HEK293 (cell line): ENCODE data around the gene PPP1R8.

Experiments used
- CTCF ChIA-PET: fragments of 350-600 bp; formaldehyde crosslinking; extraction: SDS; loops from one replicate; lab custom pipeline; 2021; ENCODE audit warnings: antibody characterized with exemption; lab: Yijun Ruan, JAX
- POLR2A ChIA-PET: fragments of 300-600 bp; formaldehyde crosslinking; extraction: SDS; loops from one replicate; lab custom pipeline; 2020; ENCODE audit warnings: antibody characterized with exemption, inconsistent platforms; lab: Yijun Ruan, JAX
- H3K27ac ChIP-seq: fragments of 200-500 bp; sonication (Bioruptor generic); 2 replicates; pipeline ENCODE4 v1.5.1; 2014; ENCODE audit warnings: low read depth, low read length, control low read depth, inconsistent platforms; ENCODE audit errors: extremely low read depth
- H3K36me3 ChIP-seq, 2 experiments: fragments of 200-500 bp in 1 of 2; sonication (Bioruptor generic) in 1 of 2; 1 replicate in 1 of 2; 2 replicates in 1 of 2; pipeline ENCODE4 v1.5.1; 2014 to 2017; ENCODE audit warnings: inconsistent platforms in 2 of 2, low read length in 2 of 2; ENCODE audit not compliant: control insufficient read depth in 2 of 2, insufficient read depth in 1 of 2
- H3K4me1 ChIP-seq: fragments of 200-500 bp; sonication (Bioruptor generic); 2 replicates; pipeline ENCODE4 v1.5.1; 2014; ENCODE audit warnings: mild to moderate bottlenecking, low read length, inconsistent platforms; ENCODE audit not compliant: control insufficient read depth, insufficient read depth
- H3K4me3 ChIP-seq: 2 replicates; pipeline ENCODE4 v1.5.1; 2011; ENCODE audit warnings: low read depth, mild to moderate bottlenecking, control low read depth, low read length, moderate library complexity
- H3K9me3 ChIP-seq: fragments of 200-500 bp; sonication (Bioruptor generic); 2 replicates; pipeline ENCODE4 v1.5.1; 2014; ENCODE audit warnings: low read depth, low read length, inconsistent platforms; ENCODE audit not compliant: control insufficient read depth, insufficient read depth
- BCL11A ChIP-seq: fragments of 450-650 bp; formaldehyde crosslinking; IDR thresholded peaks from 2 replicates; pipeline ENCODE4 v1.5.1; 2016; ENCODE audit warnings: low read depth, missing biosample characterization, missing genetic modification characterization
- EGR2 ChIP-seq: fragments of 450-650 bp; formaldehyde crosslinking; IDR thresholded peaks from 2 replicates; pipeline ENCODE4 v1.5.1; 2016; ENCODE audit warnings: low read depth, missing biosample characterization, missing genetic modification characterization
- HIC1 ChIP-seq: fragments of 450-650 bp; formaldehyde crosslinking; IDR thresholded peaks from 2 replicates; pipeline ENCODE4 v1.5.1; 2016; ENCODE audit warnings: missing biosample characterization, missing genetic modification characterization
- HOXD13 ChIP-seq: sonication (generic); formaldehyde crosslinking; IDR thresholded peaks from 2 replicates; pipeline ENCODE4 v1.8.0; 2022; ENCODE audit warnings: missing genetic modification reagents, borderline replicate concordance
- KLF17 ChIP-seq: fragments of 450-650 bp; formaldehyde crosslinking; IDR thresholded peaks from 2 replicates; pipeline ENCODE4 v1.5.1; 2016; ENCODE audit warnings: missing biosample characterization, missing genetic modification characterization
- KLF8 ChIP-seq: fragments of 450-650 bp; formaldehyde crosslinking; IDR thresholded peaks from 2 replicates; pipeline ENCODE4 v1.5.1; 2016; ENCODE audit warnings: missing biosample characterization, missing genetic modification characterization
- ZFHX2 ChIP-seq: fragments of 450-650 bp; formaldehyde crosslinking; conservative IDR thresholded peaks from 2 replicates; pipeline ENCODE4 v1.5.1; 2016; ENCODE audit warnings: missing biosample characterization, missing genetic modification characterization
- ZNF148 ChIP-seq: fragments of 450-650 bp; formaldehyde crosslinking; IDR thresholded peaks from 2 replicates; pipeline ENCODE4 v1.5.0; 2017; ENCODE audit warnings: missing biosample characterization, missing genetic modification characterization, borderline replicate concordance
- ZNF16 ChIP-seq: fragments of 450-650 bp; formaldehyde crosslinking; IDR thresholded peaks from 2 replicates; pipeline ENCODE4 v1.5.1; 2016; ENCODE audit warnings: low read depth, missing biosample characterization, missing genetic modification characterization
- ZNF18 ChIP-seq: fragments of 450-650 bp; formaldehyde crosslinking; IDR thresholded peaks from 2 replicates; pipeline ENCODE4 v1.5.1; 2016; ENCODE audit warnings: missing biosample characterization, missing genetic modification characterization
- ZNF239 ChIP-seq: fragments of 450-650 bp; formaldehyde crosslinking; IDR thresholded peaks from 2 replicates; pipeline ENCODE4 v1.5.1; 2016; ENCODE audit warnings: missing biosample characterization, missing genetic modification characterization
- ZNF280C ChIP-seq: fragments of 450-650 bp; formaldehyde crosslinking; IDR thresholded peaks from 2 replicates; pipeline ENCODE4 v1.5.1; 2016; ENCODE audit warnings: missing biosample characterization, missing genetic modification characterization
- ZNF341 ChIP-seq: fragments of 450-650 bp; formaldehyde crosslinking; IDR thresholded peaks from 2 replicates; pipeline ENCODE4; 2016; ENCODE audit warnings: low read depth, missing biosample characterization, missing genetic modification characterization
- ZNF433 ChIP-seq: fragments of 450-650 bp; formaldehyde crosslinking; IDR thresholded peaks from 2 replicates; pipeline ENCODE4 v1.5.1; 2016; ENCODE audit warnings: missing biosample characterization, missing genetic modification characterization, low read depth
- ZNF76 ChIP-seq: fragments of 450-650 bp; formaldehyde crosslinking; IDR thresholded peaks from 2 replicates; pipeline ENCODE4; 2016; ENCODE audit warnings: low read depth, missing biosample characterization, missing genetic modification characterization, borderline replicate concordance
- ZSCAN18 ChIP-seq: fragments of 450-650 bp; formaldehyde crosslinking; IDR thresholded peaks from 2 replicates; pipeline ENCODE4 v1.5.1; 2016; ENCODE audit warnings: missing biosample characterization, missing genetic modification characterization

PPP1R8 gene

GRCh38 chr1:27862004-27862403 is 31.4 kb downstream of the PPP1R8 start:
- H3K9me3 ChIP-seq = no peaks in the 10 kb centered on the region
- no peak overlapping the region for H3K27ac ChIP-seq
- no peaks in the 10 kb centered on the region for H3K36me3 ChIP-seq
- ChIA-PET POLR2A (no interaction called here), CTCF (interaction anchor here (0.5 kb wide), 1 partner anchor 106 kb away, joined by 3 read pairs; no protein-coding TSS in a partner anchor)
- TF ChIP-seq ZNF239 (tag by site-specific recombination) (no peak), KLF8 (tag by site-specific recombination) (no peak), ZNF341 (tag by site-specific recombination) (peak; percentile 31; the same call in 1 of the 2 replicates)
- no peaks in the 10 kb centered on the region for H3K4me1 ChIP-seq
- H3K4me3 ChIP-seq = no peak overlapping the region

- no peaks in the 10 kb centered on the region for H3K9me3 ChIP-seq
- no peaks in the 10 kb centered on the region for H3K36me3 ChIP-seq
- ChIA-PET POLR2A (no interaction called here), CTCF (interaction anchor here (0.6 to 1.4 kb wide), 2 partner anchors 118 to 142 kb away, joined by 3 read pairs; no protein-coding TSS in a partner anchor)
- H3K4me1 ChIP-seq = no peaks in the 10 kb centered on the region
- H3K4me3 ChIP-seq = no peak overlapping the region
- H3K27ac ChIP-seq = no peak overlapping the region
- TF ChIP-seq EGR2 (0 out of 2 replicates have a peak, but pooled peaks have one; percentile 12), ZNF280C (no peak), ZFHX2 (tag by site-specific recombination) (peak; percentile 25), HIC1 (no peak), KLF17 (tag by site-specific recombination) (peak; percentile 31; the same call in 1 of the 2 replicates), ZNF18 (tag by site-specific recombination) (peak; percentile 89)
Measured at GRCh38 chr1:27862671-27863537, 32.3 kb downstream of the PPP1R8 start.

GRCh38 chr1:27863538-27863915 is 32.9 kb downstream of the PPP1R8 start:
- Histone ChIP-seq H3K4me3 (no peak overlapping the region), H3K27ac (no peak overlapping the region), H3K4me1 (no peaks in the 10 kb centered on the region), H3K9me3 (no peaks in the 10 kb centered on the region), H3K36me3 (no peaks in the 10 kb centered on the region)
- ChIA-PET CTCF (interaction anchor here (0.6 to 1.4 kb wide), 2 partner anchors 117 to 141 kb away, joined by 3 read pairs; no protein-coding TSS in a partner anchor), POLR2A (interaction anchor here (0.7 kb wide), 1 partner anchor 74 kb away, joined by 3 read pairs; no protein-coding TSS in a partner anchor)
- TF ChIP-seq HOXD13 (CRISPR knock-in tag) (no peak), ZSCAN18 (tag by site-specific recombination) (no peak), ZNF433 (tag by site-specific recombination) (no peak), ZNF76 (tag by site-specific recombination) (no peak), BCL11A (tag by site-specific recombination) (no peak), ZNF239 (tag by site-specific recombination) (no peak), ZNF148 (tag by site-specific recombination) (no peak), ZNF16 (no peak)
